Gastroesophageal sphincter (tissue), 3 donors: ENCODE results near the gene TK1.

Experiments used
- CTCF ChIP-seq, 4 experiments: fragments of 200-600 bp in 2 of 4; fragments of 450-650 bp in 2 of 4; sonication (generic) in 1 of 4; IDR thresholded peaks; one replicate each; pipeline ENCODE4 v1.5.1; 2017 to 2019; ENCODE audit warnings: antibody characterized with exemption in 4 of 4, mild to moderate bottlenecking in 2 of 4, moderate library complexity in 2 of 4
- EP300 ChIP-seq: sonication (generic); formaldehyde crosslinking; IDR thresholded peaks from one replicate; pipeline ENCODE4 v1.6.1; 2017; ENCODE audit warnings: antibody characterized with exemption, mild to moderate bottlenecking
- POLR2A ChIP-seq, 2 donors: fragments of 450-650 bp; IDR thresholded peaks; one replicate each; pipeline ENCODE4 v1.6.1; 2017; ENCODE audit warnings: antibody characterized with exemption in 2 of 2, mild to moderate bottlenecking in 2 of 2, moderate library complexity in 1 of 2

- no peak for TF ChIP-seq POLR2A (IDR thresholded peaks at IDR 0.05)
- TF ChIP-seq CTCF (IDR thresholded peaks at IDR 0.05): no peak
- no peak for TF ChIP-seq EP300
These were observed 57.3 kb downstream of the TK1 start for GRCh38 chr17:78129351-78130089.
